ENCODE data around the gene CDC27. TPM values are rescaled to one million over a fixed set of nuclear protein-coding genes. Genes with fewer than 3 reads are reported as not detected.
"Not testable (repeated sequence)": the region's sequence is repeated elsewhere in the genome, so short reads cannot be mapped to it uniquely, and the experiment has no call there.

Gene CDC27
- total and polyA plus RNA-seq, 2 donors (not counting 1 experiment from before 2014, with no cell fraction given), result 20.5 to 90.7 TPM

GRCh38 chr17:47131761-47132160 is 57.3 kb downstream of the CDC27 start:
- Histone ChIP-seq H3K27me3 (replicated peaks in 1 of 4; ENCODE audit: control extremely low read depth in 1 of 4, control insufficient read depth in 3 of 4, insufficient read depth in 4 of 4, low read length in 3 of 4) (no peaks in the 10 kb centered on the region), H3K9me3 (ENCODE audit: control extremely low read depth in 1 of 3, control insufficient read depth in 2 of 3, insufficient read depth in 1 of 3, low read length in 2 of 3) (no peaks in the 10 kb centered on the region), H3K4me1 (ENCODE audit: control insufficient read depth in 2 of 2, insufficient read depth in 2 of 2, low read length in 2 of 2) (no peaks in the 10 kb centered on the region), H3K4me3 (ENCODE audit: control extremely low read depth in 1 of 5, extremely low read depth in 1 of 5, insufficient read depth in 1 of 5, low read depth in 2 of 5, low read length in 4 of 5) (no peak overlapping the region), H3K27ac (ENCODE audit: low read length in 2 of 2) (no peak overlapping the region), H4K20me1 (ENCODE audit: control insufficient read depth, insufficient read depth, low read length, poor library complexity, severe bottlenecking) (no peaks in the 10 kb centered on the region), H3K79me2 (ENCODE audit: control insufficient read depth, insufficient read depth, low read length) (no peaks in the 10 kb centered on the region), H3K36me3 (replicated peaks in 1 of 2; ENCODE audit: control extremely low read depth in 1 of 2, control insufficient read depth in 1 of 2, extremely low read depth in 1 of 2, insufficient read depth in 2 of 2, low read length in 1 of 2) (peaks cover 2 to 28% of the 10 kb centered on the region in 2 experiments), H3K9ac (ENCODE audit: low read length) (no peak overlapping the region), H3K4me2 (replicated peaks; ENCODE audit: low read depth, low read length, poor library complexity, severe bottlenecking) (no peak overlapping the region), H2AFZ (ENCODE audit: insufficient read depth, low read depth, low read length, poor library complexity, severe bottlenecking) (no peak overlapping the region)
- Mint-ChIP-seq H3K4me3 (no peak overlapping the region), H3K4me1 (peaks cover 3% of the 10 kb centered on the region), H3K9me3 (ENCODE audit: insufficient read depth) (no peaks in the 10 kb centered on the region), H3K27ac (no peak overlapping the region), H3K27me3 (no peaks in the 10 kb centered on the region)
- ATAC-seq (ENCODE audit: low read depth) (no peak), DNase-seq (no peak)
- CTCF ChIA-PET, result no interaction called here
- POLR2A ChIA-PET, result interaction anchor here (0.5 kb wide), 1 partner anchor 731 kb away, joined by 5 read pairs; no protein-coding TSS in a partner anchor
- TF ChIP-seq EZH2 (IDR thresholded peaks at IDR 0.05; ENCODE audit: borderline replicate concordance, insufficient read depth, low read depth, low read length, poor library complexity, severe bottlenecking) (no peak), CTCF (IDR thresholded peaks at IDR 0.05) (no peak)
- 80% methylated on average over 2 of the region's 3 CpGs for WGBS (ENCODE audit: insufficient coverage)
- intact Hi-C loops (cut with micrococcal nuclease), result no loop called here

DNA sequence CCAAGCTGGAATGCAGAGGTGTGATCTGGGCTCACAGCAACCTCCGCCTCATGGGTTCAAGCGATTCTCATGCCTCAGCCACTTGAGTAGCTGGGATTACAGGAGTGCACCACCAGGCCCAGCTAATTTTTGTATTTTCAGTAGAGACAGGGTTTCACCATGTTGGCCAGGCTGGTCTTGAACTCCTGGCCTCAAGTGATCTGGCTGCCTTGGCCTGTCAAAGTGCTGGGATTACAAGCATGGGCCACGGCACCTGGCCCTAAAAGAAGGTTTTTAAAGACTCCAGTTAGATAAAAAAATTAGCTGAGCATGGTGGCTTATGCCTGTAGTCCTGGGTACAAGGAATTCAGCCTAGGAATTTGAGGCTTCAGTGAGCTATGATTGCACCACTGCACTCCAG is 62.3 kb downstream of the CDC27 start:
- H3K27ac Mint-ChIP-seq; H3K4me1 Mint-ChIP-seq; H3K4me2 ChIP-seq (replicated peaks; ENCODE audit: low read depth, low read length, poor library complexity, severe bottlenecking); ATAC-seq (ENCODE audit: low read depth); H3K4me3 Mint-ChIP-seq; intact Hi-C loops (cut with micrococcal nuclease); H3K4me3 ChIP-seq (ENCODE audit: control extremely low read depth in 1 of 5, extremely low read depth in 1 of 5, insufficient read depth in 1 of 5, low read depth in 2 of 5, low read length in 4 of 5); DNase-seq; CTCF ChIA-PET; POLR2A ChIA-PET; H3K27ac ChIP-seq (ENCODE audit: low read length in 2 of 2); H3K4me1 ChIP-seq (ENCODE audit: control insufficient read depth in 2 of 2, insufficient read depth in 2 of 2, low read length in 2 of 2); H3K79me2 ChIP-seq (ENCODE audit: control insufficient read depth, insufficient read depth, low read length); H3K27me3 Mint-ChIP-seq; H3K9me3 ChIP-seq (ENCODE audit: control extremely low read depth in 1 of 3, control insufficient read depth in 2 of 3, insufficient read depth in 1 of 3, low read length in 2 of 3); H2AFZ ChIP-seq (ENCODE audit: insufficient read depth, low read depth, low read length, poor library complexity, severe bottlenecking); H4K20me1 ChIP-seq (ENCODE audit: control insufficient read depth, insufficient read depth, low read length, poor library complexity, severe bottlenecking); H3K9ac ChIP-seq (ENCODE audit: low read length); H3K9me3 Mint-ChIP-seq (ENCODE audit: insufficient read depth); H3K27me3 ChIP-seq (replicated peaks in 1 of 4; ENCODE audit: control extremely low read depth in 1 of 4, control insufficient read depth in 3 of 4, insufficient read depth in 4 of 4, low read length in 3 of 4): not testable (repeated sequence)
- peaks cover 11 to 41% of the 10 kb centered on the region in 2 experiments for H3K36me3 ChIP-seq (replicated peaks in 1 of 2; ENCODE audit: control extremely low read depth in 1 of 2, control insufficient read depth in 1 of 2, extremely low read depth in 1 of 2, insufficient read depth in 2 of 2, low read length in 1 of 2)
- 100% methylated on average over 3 of the region's 3 CpGs for WGBS (ENCODE audit: insufficient coverage)

GRCh38 chr17:47123262-47123661 is 65.8 kb downstream of the CDC27 start:
- H3K27me3 ChIP-seq (replicated peaks in 1 of 4; ENCODE audit: control extremely low read depth in 1 of 4, control insufficient read depth in 3 of 4, insufficient read depth in 4 of 4, low read length in 3 of 4); H3K79me2 ChIP-seq (ENCODE audit: control insufficient read depth, insufficient read depth, low read length); ATAC-seq (ENCODE audit: low read depth); CTCF ChIA-PET; H2AFZ ChIP-seq (ENCODE audit: insufficient read depth, low read depth, low read length, poor library complexity, severe bottlenecking); H3K4me1 ChIP-seq (ENCODE audit: control insufficient read depth in 2 of 2, insufficient read depth in 2 of 2, low read length in 2 of 2); H3K4me1 Mint-ChIP-seq; H3K4me3 Mint-ChIP-seq; H3K4me3 ChIP-seq (ENCODE audit: control extremely low read depth in 1 of 5, extremely low read depth in 1 of 5, insufficient read depth in 1 of 5, low read depth in 2 of 5, low read length in 4 of 5); H3K27ac ChIP-seq (ENCODE audit: low read length in 2 of 2); H3K9ac ChIP-seq (ENCODE audit: low read length); H3K4me2 ChIP-seq (replicated peaks; ENCODE audit: low read depth, low read length, poor library complexity, severe bottlenecking); H3K27ac Mint-ChIP-seq; intact Hi-C loops (cut with micrococcal nuclease); H3K9me3 Mint-ChIP-seq (ENCODE audit: insufficient read depth); DNase-seq; H3K27me3 Mint-ChIP-seq; H4K20me1 ChIP-seq (ENCODE audit: control insufficient read depth, insufficient read depth, low read length, poor library complexity, severe bottlenecking); H3K9me3 ChIP-seq (ENCODE audit: control extremely low read depth in 1 of 3, control insufficient read depth in 2 of 3, insufficient read depth in 1 of 3, low read length in 2 of 3): not testable (repeated sequence)
- POLR2A ChIA-PET, result interaction anchor here (0.6 kb wide), 1 partner anchor 9 kb away, joined by 7 read pairs; no protein-coding TSS in a partner anchor
- WGBS (ENCODE audit: insufficient coverage), result 100% methylated on average over 1 of the region's 2 CpGs
- peaks cover 15 to 45% of the 10 kb centered on the region in 2 experiments for H3K36me3 ChIP-seq (replicated peaks in 1 of 2; ENCODE audit: control extremely low read depth in 1 of 2, control insufficient read depth in 1 of 2, extremely low read depth in 1 of 2, insufficient read depth in 2 of 2, low read length in 1 of 2)

All from B cell (primary cell).